Caco-2 (cell line): ENCODE results near the gene GSTK1. TPM values are rescaled to one million over a fixed set of nuclear protein-coding genes. Genes with fewer than 3 reads are reported as not detected.

Experiments
- BruUV-seq: library from RNA; stranded (reverse); fragments of 400-500 nt; replicated peaks from 2 replicates; lab custom pipeline; 2021; lab: Mats Ljungman, UMichigan
- CTCF ChIA-PET: fragments of 300-600 bp; sonication (Branson Sonifier 250); formaldehyde crosslinking; loops from one replicate; lab custom pipeline; 2022; ENCODE audit warnings: antibody characterized with exemption; lab: Charles Lee
- POLR2A ChIA-PET: fragments of 300-600 bp; sonication (Branson Sonifier 250); formaldehyde crosslinking; loops from one replicate; lab custom pipeline; 2022; ENCODE audit warnings: antibody characterized with exemption; lab: Charles Lee
- DNase-seq, 2 experiments: peaks; one replicate each; pipeline versions ENCODE4 v3.0.0 to v3.0.0-alpha.2; 2020 to 2022
- H3K27me3 ChIP-seq: replicated peaks from 2 replicates; pipeline ENCODE4 v1.6.0; 2011; ENCODE audit warnings: low read length; ENCODE audit not compliant: control insufficient read depth, insufficient read depth
- H3K36me3 ChIP-seq: 2 replicates; pipeline ENCODE4 v1.5.1; 2011; ENCODE audit warnings: low read length; ENCODE audit not compliant: control insufficient read depth, insufficient read depth
- H3K4me1 ChIP-seq: fragments of 250-450 bp; sonication (Bioruptor Pico); 2 replicates; pipeline ENCODE4 v1.5.1; 2020; ENCODE audit warnings: mild to moderate bottlenecking
- H3K4me3 ChIP-seq: 2 replicates; pipeline ENCODE4 v1.5.1; 2011; ENCODE audit warnings: low read depth, mild to moderate bottlenecking, control low read depth, low read length
- H3K9me3 ChIP-seq: fragments of 250-450 bp; sonication (Bioruptor Pico); 2 replicates; pipeline ENCODE4 v1.5.1; 2020; ENCODE audit warnings: mild to moderate bottlenecking, moderate library complexity
- H3K27ac Mint-ChIP-seq: one replicate; pipeline ENCODE4 v1.8.0; 2022; ENCODE audit warnings: mixed read lengths; ENCODE audit not compliant: unreplicated experiment
- H3K27me3 Mint-ChIP-seq: one replicate; pipeline ENCODE4 v1.8.0; 2022; ENCODE audit warnings: mixed read lengths; ENCODE audit not compliant: insufficient read depth, unreplicated experiment
- H3K36me3 Mint-ChIP-seq: one replicate; pipeline ENCODE4 v1.8.0; 2022; ENCODE audit warnings: mild to moderate bottlenecking, mixed read lengths; ENCODE audit not compliant: insufficient read depth, unreplicated experiment
- H3K4me1 Mint-ChIP-seq: one replicate; pipeline ENCODE4 v1.8.0; 2022; ENCODE audit warnings: low read depth, mixed read lengths; ENCODE audit not compliant: unreplicated experiment
- H3K4me3 Mint-ChIP-seq: one replicate; pipeline ENCODE4 v1.8.0; 2022; ENCODE audit warnings: mild to moderate bottlenecking, moderate library complexity, mixed read lengths; ENCODE audit not compliant: unreplicated experiment
- H3K9me3 Mint-ChIP-seq: one replicate; pipeline ENCODE4 v1.8.0; 2022; ENCODE audit warnings: mixed read lengths; ENCODE audit not compliant: unreplicated experiment
- CTCF ChIP-seq, 2 experiments: fragments of 200-600 bp in 1 of 2; IDR thresholded peaks; 1 replicate in 1 of 2; 2 replicates in 1 of 2; pipeline versions ENCODE4 v1.5.1 to v1.8.0; 2011 to 2022; ENCODE audit warnings: antibody characterized with exemption in 1 of 2, control low read depth in 1 of 2, inconsistent platforms in 1 of 2, low read depth in 1 of 2, low read length in 1 of 2, mild to moderate bottlenecking in 1 of 2, moderate library complexity in 1 of 2; ENCODE audit not compliant: insufficient read depth in 1 of 2, severe bottlenecking in 1 of 2, unreplicated experiment in 1 of 2
- intact Hi-C: fragments of 100-400 bp; cut with micrococcal nuclease; formaldehyde crosslinking; loops from one replicate; pipeline ENCODE4 v1.10.0; 2022; ENCODE audit not compliant: unreplicated experiment
- total RNA-seq: library from RNA; stranded (reverse); gene quantifications from 2 replicates; pipeline ENCODE4 v1.2.3, GENCODE V29; 2022

GSTK1 gene
- total RNA-seq, 1 experiment from 2014 or later: 134 TPM

- no peak for TF ChIP-seq CTCF (IDR thresholded peaks at IDR 0.05; ENCODE audit: insufficient read depth in 1 of 2, low read depth in 1 of 2, low read length in 1 of 2, severe bottlenecking in 1 of 2, unreplicated experiment in 1 of 2)
- no peaks in the 10 kb centered on the region for H3K36me3 Mint-ChIP-seq
- no peak overlapping the region for H3K4me3 Mint-ChIP-seq
- peaks cover 9% of the 10 kb centered on the region for H3K9me3 Mint-ChIP-seq
- H3K4me1 Mint-ChIP-seq: peaks cover 41% of the 10 kb centered on the region
- no peaks in the 10 kb centered on the region for H3K27me3 ChIP-seq
- H3K4me3 ChIP-seq: no peak overlapping the region
- H3K36me3 ChIP-seq: no peaks in the 10 kb centered on the region
- no peak overlapping the region for H3K27ac Mint-ChIP-seq
- BruUV-seq: no TSS peak
- ChIA-PET CTCF (interaction anchor here (0.7 kb wide), 1 partner anchor 222 kb away, joined by 13 read pairs; no protein-coding TSS in a partner anchor), POLR2A (no interaction called here)
- intact Hi-C loops: no loop called here
- H3K27me3 Mint-ChIP-seq: no peaks in the 10 kb centered on the region
- peaks cover 42% of the 10 kb centered on the region for H3K4me1 ChIP-seq
- no peak for DNase-seq
- H3K9me3 ChIP-seq: no peaks in the 10 kb centered on the region
These were observed 15.9 kb upstream of the GSTK1 start for GRCh38 chr7:143247372-143247771.

- Histone ChIP-seq H3K4me3 (no peak overlapping the region), H3K4me1 (peaks cover 34% of the 10 kb centered on the region), H3K36me3 (no peaks in the 10 kb centered on the region), H3K9me3 (0 out of 2 replicates have a peak, but pooled peaks cover 2% of the 10 kb centered on the region), H3K27me3 (no peaks in the 10 kb centered on the region)
- peak; percentile 71 to 85 for DNase-seq
- Mint-ChIP-seq H3K27ac (no peak overlapping the region), H3K27me3 (no peaks in the 10 kb centered on the region), H3K4me1 (peaks cover 30% of the 10 kb centered on the region), H3K4me3 (peak overlapping the region; percentile 13), H3K9me3 (peaks cover 17% of the 10 kb centered on the region), H3K36me3 (no peaks in the 10 kb centered on the region)
- TF ChIP-seq CTCF (IDR thresholded peaks at IDR 0.05; ENCODE audit: insufficient read depth in 1 of 2, low read depth in 1 of 2, low read length in 1 of 2, severe bottlenecking in 1 of 2, unreplicated experiment in 1 of 2): no peak
- no TSS peak for BruUV-seq
- POLR2A ChIA-PET: interaction anchor here (1.1 kb wide), 1 partner anchor 14 kb away, joined by 5 read pairs; the partner anchor contains the start of gene GSTK1
- CTCF ChIA-PET: interaction anchor here (0.6 to 1.4 kb wide), 3 partner anchors 8 to 39 kb away, joined by 3 to 14 read pairs (median 8); partner anchors contain the start of gene CASP2
- intact Hi-C loops: loop anchor here (1.0 kb wide), 1 partner anchor 9 kb away; no protein-coding TSS in a partner anchor
These were observed 14.4 kb upstream of the GSTK1 start for GRCh38 chr7:143248761-143249354.

- DNase-seq: no peak
- Histone ChIP-seq H3K36me3 (no peaks in the 10 kb centered on the region), H3K9me3 (0 out of 2 replicates have a peak, but pooled peaks cover 2% of the 10 kb centered on the region), H3K4me1 (peaks cover 24% of the 10 kb centered on the region), H3K27me3 (no peaks in the 10 kb centered on the region), H3K4me3 (no peak overlapping the region)
- no TSS peak for BruUV-seq
- peaks cover 28% of the 10 kb centered on the region for H3K4me1 Mint-ChIP-seq
- H3K4me3 Mint-ChIP-seq: no peak overlapping the region
- ChIA-PET CTCF (no interaction called here), POLR2A (interaction anchor here (0.6 kb wide), 1 partner anchor 38 kb away, joined by 4 read pairs; the partner anchor contains the start of gene CASP2)
- no peak overlapping the region for H3K27ac Mint-ChIP-seq
- intact Hi-C loops: no loop called here
- no peak for TF ChIP-seq CTCF (IDR thresholded peaks at IDR 0.05; ENCODE audit: insufficient read depth in 1 of 2, low read depth in 1 of 2, low read length in 1 of 2, severe bottlenecking in 1 of 2, unreplicated experiment in 1 of 2)
- no peaks in the 10 kb centered on the region for H3K27me3 Mint-ChIP-seq
- H3K36me3 Mint-ChIP-seq: no peaks in the 10 kb centered on the region
- peaks cover 22% of the 10 kb centered on the region for H3K9me3 Mint-ChIP-seq
These were observed 13.0 kb upstream of the GSTK1 start for GRCh38 chr7:143250199-143250598.
